Measurements from ENCODE around the gene LYZL4. TPM values are rescaled to one million over a fixed set of nuclear protein-coding genes. Genes with fewer than 3 reads are reported as not detected.

LYZL4 gene
- total RNA-seq, 2 donors from 2014 or later: not detected

DNA sequence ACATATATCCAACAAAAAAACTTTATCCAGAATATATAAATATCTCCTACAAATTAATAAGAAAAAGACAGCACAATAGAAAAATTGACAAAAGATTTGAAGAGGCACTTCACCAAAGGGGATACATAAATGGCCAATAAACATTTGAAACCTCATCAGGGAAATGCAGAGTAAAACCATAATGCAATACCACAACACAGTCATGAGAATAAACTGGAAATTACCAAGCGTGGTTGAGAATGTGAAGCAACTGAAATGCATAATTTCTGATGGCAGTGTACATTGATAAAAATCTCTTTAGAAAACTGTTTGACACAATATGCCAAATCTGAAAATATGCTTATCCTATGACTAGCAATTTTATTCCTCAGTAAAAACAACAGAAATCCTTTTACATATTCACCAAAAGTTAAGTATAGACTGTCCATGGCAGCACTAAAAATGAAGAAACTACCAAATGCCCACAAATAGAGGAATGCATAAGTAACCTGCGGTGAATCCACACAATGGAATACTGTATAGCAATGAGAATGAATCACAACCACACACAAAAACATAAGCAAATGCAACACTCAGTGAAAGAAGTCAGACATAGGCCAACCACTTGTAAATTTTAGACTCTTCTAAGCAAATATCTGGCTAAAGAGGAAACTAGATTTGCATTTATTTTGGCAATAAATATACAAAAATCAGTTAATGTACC is 7.9 kb downstream of the LYZL4 start:
- Histone ChIP-seq H3K27me3 (no peaks in the 10 kb centered on the region), H3K36me3 (no peaks in the 10 kb centered on the region), H3K9ac (ENCODE audit: low read depth in 2 of 2, low read length in 2 of 2) (no peak overlapping the region), H3K4me1 (no peaks in the 10 kb centered on the region), H3K9me3 (no peaks in the 10 kb centered on the region), H3K27ac (no peak overlapping the region), H3K4me3 (no peak overlapping the region)
- TF ChIP-seq, protein P1, sequence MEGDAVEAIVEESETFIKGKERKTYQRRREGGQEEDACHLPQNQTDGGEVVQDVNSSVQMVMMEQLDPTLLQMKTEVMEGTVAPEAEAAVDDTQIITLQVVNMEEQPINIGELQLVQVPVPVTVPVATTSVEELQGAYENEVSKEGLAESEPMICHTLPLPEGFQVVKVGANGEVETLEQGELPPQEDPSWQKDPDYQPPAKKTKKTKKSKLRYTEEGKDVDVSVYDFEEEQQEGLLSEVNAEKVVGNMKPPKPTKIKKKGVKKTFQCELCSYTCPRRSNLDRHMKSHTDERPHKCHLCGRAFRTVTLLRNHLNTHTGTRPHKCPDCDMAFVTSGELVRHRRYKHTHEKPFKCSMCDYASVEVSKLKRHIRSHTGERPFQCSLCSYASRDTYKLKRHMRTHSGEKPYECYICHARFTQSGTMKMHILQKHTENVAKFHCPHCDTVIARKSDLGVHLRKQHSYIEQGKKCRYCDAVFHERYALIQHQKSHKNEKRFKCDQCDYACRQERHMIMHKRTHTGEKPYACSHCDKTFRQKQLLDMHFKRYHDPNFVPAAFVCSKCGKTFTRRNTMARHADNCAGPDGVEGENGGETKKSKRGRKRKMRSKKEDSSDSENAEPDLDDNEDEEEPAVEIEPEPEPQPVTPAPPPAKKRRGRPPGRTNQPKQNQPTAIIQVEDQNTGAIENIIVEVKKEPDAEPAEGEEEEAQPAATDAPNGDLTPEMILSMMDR (IDR thresholded peaks at IDR 0.05): no peak
- intact Hi-C loops (cut with DNase I): no loop called here
- DNase-seq: no peak

DNA sequence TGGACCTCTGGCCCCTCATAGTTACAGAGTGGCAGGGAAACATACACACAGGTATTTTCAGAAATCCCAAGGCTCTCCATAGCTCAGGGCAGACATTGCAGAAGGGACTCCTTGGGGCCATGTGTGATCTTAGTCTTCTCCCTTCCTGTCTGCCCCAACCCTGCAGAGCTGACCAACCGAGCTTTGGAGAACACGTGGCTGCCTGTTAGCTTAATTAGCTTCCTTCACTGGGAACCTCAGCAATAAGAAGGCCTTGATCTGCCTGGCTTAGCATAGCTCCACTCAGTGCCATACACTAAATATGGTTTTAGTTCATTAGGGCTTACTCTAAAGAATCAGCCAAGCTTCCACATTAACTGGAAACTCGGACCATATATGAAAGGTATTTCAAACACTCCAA is 12.3 kb downstream of the LYZL4 start:
- Histone ChIP-seq H3K4me1 (no peaks in the 10 kb centered on the region), H3K36me3 (no peaks in the 10 kb centered on the region), H3K9me3 (no peaks in the 10 kb centered on the region), H3K9ac (ENCODE audit: low read depth in 2 of 2, low read length in 2 of 2) (no peak overlapping the region), H3K4me3 (no peak overlapping the region), H3K27me3 (no peaks in the 10 kb centered on the region), H3K27ac (no peak overlapping the region)
- no peak for DNase-seq
- TF ChIP-seq, protein P1 (IDR thresholded peaks at IDR 0.05): no peak
- intact Hi-C loops (cut with DNase I): no loop called here

DNA sequence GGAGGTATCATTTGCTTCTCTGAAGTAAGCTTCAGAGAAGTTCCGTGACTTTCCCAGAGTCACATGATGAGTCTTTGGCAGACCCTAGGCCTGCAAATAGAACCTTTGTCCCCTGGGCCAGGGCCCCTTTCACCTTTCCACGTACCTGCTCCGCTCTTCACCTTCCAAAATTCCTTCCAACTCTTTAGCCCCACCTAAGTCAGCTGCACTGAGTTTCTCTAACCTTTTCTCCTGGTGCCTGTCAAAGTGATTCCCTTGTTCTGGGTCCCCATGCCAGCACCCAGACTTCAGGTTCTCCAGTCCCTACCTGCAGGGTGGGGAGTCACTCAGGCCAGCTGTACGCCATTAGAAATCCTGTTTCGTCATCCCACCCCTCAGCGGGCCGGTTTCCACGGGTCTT is 12.8 kb downstream of the LYZL4 start:
- Histone ChIP-seq H3K36me3 (no peaks in the 10 kb centered on the region), H3K9ac (ENCODE audit: low read depth in 2 of 2, low read length in 2 of 2) (no peak overlapping the region), H3K4me3 (no peak overlapping the region), H3K27me3 (no peaks in the 10 kb centered on the region), H3K4me1 (no peaks in the 10 kb centered on the region), H3K9me3 (no peaks in the 10 kb centered on the region), H3K27ac (no peak overlapping the region)
- intact Hi-C loops (cut with DNase I): no loop called here
- TF ChIP-seq, protein P1 (IDR thresholded peaks at IDR 0.05): no peak
- DNase-seq: no peak

DNA sequence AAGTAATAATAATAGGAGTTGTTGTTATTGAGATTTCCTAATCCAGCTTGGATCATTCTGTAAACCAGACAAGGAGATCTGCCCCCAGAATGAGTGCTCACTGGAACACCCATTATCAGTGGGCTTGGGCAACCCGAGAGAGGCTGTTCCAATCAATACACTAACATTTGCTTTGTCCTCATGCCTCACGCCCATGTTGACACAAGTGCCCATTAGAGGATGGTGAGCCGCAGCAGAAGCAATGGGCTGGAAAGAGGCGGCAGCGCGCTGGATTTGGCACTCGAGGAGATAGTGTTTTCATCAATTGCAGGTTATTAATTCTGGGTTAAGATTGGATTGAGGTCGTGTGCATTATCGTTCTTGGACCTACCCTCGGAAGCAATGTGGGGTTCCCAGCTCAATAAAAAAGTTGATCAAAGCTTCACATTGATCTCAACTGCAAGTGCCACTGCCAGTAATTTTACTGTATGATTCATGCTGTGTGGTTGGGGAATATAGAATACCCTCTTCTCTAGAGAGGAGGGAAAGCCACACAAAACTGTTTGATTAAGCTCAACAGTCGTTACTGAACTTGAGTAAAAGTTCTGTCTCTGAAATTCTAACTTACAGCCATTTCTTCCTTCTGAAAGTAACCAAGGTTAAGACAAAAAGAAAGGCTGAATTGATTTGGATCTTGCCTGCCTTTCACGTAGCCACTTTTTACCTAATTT is 15.7 kb downstream of the LYZL4 start:
- Histone ChIP-seq H3K9me3 (no peaks in the 10 kb centered on the region), H3K27ac (no peak overlapping the region), H3K36me3 (no peaks in the 10 kb centered on the region), H3K4me3 (no peak overlapping the region), H3K9ac (ENCODE audit: low read depth in 2 of 2, low read length in 2 of 2) (no peak overlapping the region), H3K27me3 (no peaks in the 10 kb centered on the region), H3K4me1 (no peaks in the 10 kb centered on the region)
- no peak for DNase-seq
- TF ChIP-seq, protein P1 (IDR thresholded peaks at IDR 0.05): no peak
- intact Hi-C loops (cut with DNase I): no loop called here

DNA sequence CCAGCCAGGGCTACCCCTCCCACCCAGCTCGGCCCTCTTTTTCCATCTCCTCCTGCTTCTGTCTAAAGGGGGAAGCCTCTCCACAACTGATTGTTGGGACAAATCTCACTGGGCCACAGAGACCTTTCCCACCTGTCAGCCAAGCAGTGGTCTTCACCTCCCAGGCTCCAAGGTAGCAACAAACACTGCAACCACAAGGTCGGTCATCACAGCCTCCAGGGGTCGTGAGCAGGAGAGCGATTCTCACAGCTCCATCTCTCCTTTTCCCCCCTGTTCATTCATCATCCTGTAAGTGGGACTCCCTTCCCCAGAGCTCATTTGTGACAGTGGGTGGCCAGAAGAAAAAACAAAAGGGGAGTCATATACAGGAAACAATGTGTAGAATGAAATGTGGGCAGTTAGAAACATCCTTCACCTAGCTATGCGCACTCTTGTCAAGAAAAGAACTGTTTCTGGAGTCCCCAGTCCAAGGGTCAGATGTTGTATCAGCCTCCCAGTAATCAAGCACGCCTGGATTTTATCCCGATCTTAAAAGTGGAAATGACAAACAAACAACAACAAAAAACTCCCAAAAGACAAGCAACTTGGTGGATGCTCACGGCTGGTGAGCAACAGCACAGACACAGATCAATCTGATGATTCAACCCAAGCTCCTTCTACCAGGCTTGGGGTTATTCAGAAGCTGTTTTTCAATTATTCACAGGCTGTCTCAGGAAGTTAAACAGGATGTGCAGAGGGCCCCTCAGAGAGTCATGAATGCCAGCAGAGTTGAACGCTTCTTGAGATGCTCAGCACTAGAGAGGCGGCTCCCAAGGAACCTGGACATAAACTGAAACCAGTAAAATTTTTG is 22.4 kb downstream of the LYZL4 start:
- H3K27ac ChIP-seq: no peak overlapping the region
- H3K9ac ChIP-seq (ENCODE audit: low read depth in 2 of 2, low read length in 2 of 2): no peak overlapping the region
- no peaks in the 10 kb centered on the region for H3K9me3 ChIP-seq
- intact Hi-C loops (cut with DNase I): no loop called here
- H3K4me3 ChIP-seq: no peak overlapping the region
- no peaks in the 10 kb centered on the region for H3K36me3 ChIP-seq
- no peaks in the 10 kb centered on the region for H3K27me3 ChIP-seq
- TF ChIP-seq, protein P1 (IDR thresholded peaks at IDR 0.05): no peak
- H3K4me1 ChIP-seq: no peaks in the 10 kb centered on the region
- no peak for DNase-seq
